PFSK-1 (cell line): ENCODE data around the gene OR1F1.

Experiments
- FOXP2 ChIP-seq: optimal IDR thresholded peaks from 2 replicates; pipeline ENCODE3; 2011; ENCODE audit warnings: borderline replicate concordance, control low read depth, inconsistent platforms; ENCODE audit not compliant: insufficient read depth; ENCODE audit errors: extremely low read length, extremely low read depth
- POLR2AphosphoS5 ChIP-seq: IDR thresholded peaks from 2 replicates; pipeline ENCODE4 v1.6.1; 2012; ENCODE audit warnings: low read depth, mild to moderate bottlenecking, control low read depth, low read length, moderate library complexity
- REST ChIP-seq, 2 experiments: IDR thresholded peaks; 2 replicates each; pipeline versions ENCODE4 v1.6.1 to v1.8.0; 2011 to 2012; ENCODE audit warnings: low read depth in 2 of 2, low read length in 2 of 2, control low read depth in 1 of 2, inconsistent platforms in 1 of 2, mild to moderate bottlenecking in 1 of 2, moderate library complexity in 1 of 2; ENCODE audit not compliant: insufficient read depth in 1 of 2

GRCh38 chr16:3140603-3141427, 47.2 kb upstream of the OR1F1 start:
- no peak for TF ChIP-seq POLR2AphosphoS5
- no peak for TF ChIP-seq FOXP2
- no peak for TF ChIP-seq REST (IDR thresholded peaks at IDR 0.05; ENCODE audit: insufficient read depth in 1 of 2, low read depth in 2 of 2, low read length in 2 of 2)
